H54 (cell line): ENCODE measurements around the gene VRK2.

Experiments
- DNase-seq: peaks from one replicate; pipeline ENCODE4 v3.0.0; 2011; ENCODE audit warnings: low spot score, mixed read lengths; ENCODE audit not compliant: insufficient read length
- FAIRE-seq: peaks from 3 replicates; lab custom pipeline; 2011; peaks lifted over from hg19 to GRCh38; lab: Jason Lieb, UNC
- POLR2A ChIP-seq: IDR thresholded peaks from 2 replicates; pipeline ENCODE4 v1.6.1; 2011; ENCODE audit warnings: low read depth, mild to moderate bottlenecking, low read length

The VRK2 gene

DNA sequence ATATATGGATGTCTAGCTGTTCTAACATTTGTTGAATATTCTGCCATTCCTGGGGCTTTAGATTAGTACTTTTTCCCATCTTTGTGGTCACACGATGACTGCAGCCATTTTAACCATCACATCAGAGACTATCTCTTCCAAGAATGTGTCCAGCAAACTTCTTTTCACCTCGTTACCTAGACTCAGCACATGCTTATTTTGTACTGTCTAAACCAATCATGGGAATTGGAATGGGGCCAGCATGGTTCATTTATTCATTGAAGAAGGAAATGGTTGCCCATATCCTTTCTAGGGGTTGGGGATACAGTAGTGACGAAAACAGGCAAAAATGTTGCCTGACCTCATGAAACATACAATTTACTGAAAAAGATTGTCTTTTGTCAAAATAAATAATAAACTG is 2.5 kb upstream of the VRK2 start:
- FAIRE-seq: no peak
- no peak for DNase-seq
- no peak for TF ChIP-seq POLR2A

GRCh38 chr2:58045580-58046334 is 849 bp upstream of the VRK2 start:
- FAIRE-seq (no peak), DNase-seq (no peak)
- no peak for TF ChIP-seq POLR2A

- TF ChIP-seq POLR2A: no peak
- no peak for DNase-seq
- FAIRE-seq: no peak
Observed at GRCh38 chr2:58046335-58046584, 346 bp upstream of the VRK2 start.

DNA sequence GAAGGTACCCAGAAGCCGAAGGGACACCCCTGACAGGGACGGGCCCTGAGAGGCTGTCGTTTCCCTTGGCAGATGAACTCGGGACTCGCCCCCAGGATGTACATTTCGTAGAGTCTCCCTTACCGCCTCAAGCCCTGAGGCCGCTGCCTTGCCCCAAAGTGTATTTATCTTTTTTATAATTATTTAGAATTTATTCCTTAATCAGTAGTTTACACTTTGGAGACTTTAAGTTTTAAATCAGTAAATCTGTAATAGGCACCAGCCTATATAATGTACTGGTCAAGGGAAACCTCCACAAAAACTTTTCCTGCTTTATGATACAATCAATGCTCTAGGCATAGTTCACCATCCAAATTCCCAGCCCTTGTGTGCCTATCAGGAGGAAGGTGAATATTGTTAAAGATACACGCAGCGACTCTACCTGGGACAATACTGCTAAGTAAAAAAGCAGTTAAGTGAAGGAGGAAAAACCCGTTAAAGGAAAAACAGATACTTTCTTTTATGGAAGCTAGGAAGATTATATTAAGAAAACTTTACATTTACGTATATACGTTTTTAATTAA is 848 bp downstream of the VRK2 start:
- DNase-seq: no peak
- no peak for FAIRE-seq
- no peak for TF ChIP-seq POLR2A

- DNase-seq (no peak), FAIRE-seq (no peak)
- TF ChIP-seq POLR2A: no peak
Observed at GRCh38 chr2:58047961-58048360, 1.4 kb downstream of the VRK2 start.

GRCh38 chr2:58051445-58051844 is 4.8 kb downstream of the VRK2 start:
- FAIRE-seq (no peak), DNase-seq (no peak)
- TF ChIP-seq POLR2A: no peak

DNA sequence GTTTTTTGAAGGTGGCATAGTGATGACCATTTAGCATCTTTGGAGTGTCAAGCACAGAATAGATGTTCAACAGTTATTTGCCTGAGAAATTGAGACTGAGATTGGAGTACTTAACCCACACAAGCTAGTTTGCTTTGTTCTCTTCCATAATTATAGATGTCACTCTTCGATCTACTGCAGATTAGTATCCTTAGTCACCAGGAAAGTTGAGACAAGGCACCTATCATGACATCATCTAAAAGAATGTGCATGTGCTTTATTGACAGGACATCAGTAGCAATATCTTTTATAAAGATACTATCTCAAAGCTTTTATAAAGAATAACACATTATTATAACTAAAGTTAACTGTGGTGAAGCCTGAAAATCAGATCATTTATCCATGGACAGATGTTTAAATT is 6.4 kb downstream of the VRK2 start:
- DNase-seq (no peak), FAIRE-seq (no peak)
- TF ChIP-seq POLR2A: no peak

DNA sequence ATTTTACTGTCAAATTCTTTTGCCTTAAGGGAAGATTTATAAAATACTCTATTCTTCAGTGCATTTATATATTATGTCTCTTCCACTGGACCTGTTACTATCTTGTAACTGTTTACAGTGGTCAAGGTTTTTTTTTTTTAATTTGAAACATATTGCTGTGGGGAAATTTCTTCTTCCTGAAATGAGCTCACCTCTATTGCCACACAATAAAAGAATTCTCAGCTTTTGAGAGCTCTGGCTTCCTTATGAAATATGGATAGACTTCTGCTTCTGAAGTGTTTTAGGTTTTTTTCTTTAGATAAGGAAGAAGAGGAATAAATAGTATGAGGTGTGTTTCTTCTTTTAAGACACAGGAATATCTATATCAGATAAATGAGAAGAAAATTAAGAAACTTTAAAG is 7.7 kb downstream of the VRK2 start:
- no peak for DNase-seq
- no peak for FAIRE-seq
- no peak for TF ChIP-seq POLR2A

DNA sequence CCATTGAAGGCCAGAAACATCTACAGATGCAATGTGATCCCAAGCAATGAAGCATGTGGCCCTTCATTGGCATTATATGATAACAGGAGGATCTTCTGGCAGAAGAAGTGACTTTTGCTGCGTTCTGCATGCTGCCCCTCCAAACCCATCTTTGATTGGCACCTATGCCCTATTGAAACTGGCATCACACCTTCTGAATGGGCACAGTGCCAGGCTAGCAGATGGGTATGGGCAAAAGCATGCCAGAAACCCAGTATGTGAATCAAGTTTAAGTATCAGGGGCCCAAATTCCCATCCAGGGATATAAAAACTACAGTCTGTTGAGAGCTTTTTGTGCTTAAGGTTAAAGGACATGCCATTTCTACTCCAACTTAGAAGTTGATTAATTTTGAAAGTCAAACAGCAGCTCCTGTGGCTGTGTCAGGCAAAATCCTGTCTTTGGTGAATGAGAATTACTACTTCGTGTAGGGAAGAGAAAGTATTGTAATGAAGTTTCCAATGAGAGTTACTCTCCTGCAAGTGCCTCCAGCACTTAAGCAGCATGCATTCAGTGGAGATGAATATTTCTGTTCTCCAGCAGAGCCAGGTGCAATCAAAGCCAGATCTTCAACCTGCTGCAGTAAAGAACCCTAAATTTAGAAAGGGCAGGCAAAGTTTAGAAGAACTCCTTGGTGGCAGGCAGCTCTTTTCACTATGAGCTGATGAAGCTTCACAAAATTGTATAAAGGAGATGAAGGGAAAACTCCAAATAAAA is 8.6 kb downstream of the VRK2 start:
- TF ChIP-seq POLR2A: no peak
- DNase-seq: no peak
- FAIRE-seq: no peak

DNA sequence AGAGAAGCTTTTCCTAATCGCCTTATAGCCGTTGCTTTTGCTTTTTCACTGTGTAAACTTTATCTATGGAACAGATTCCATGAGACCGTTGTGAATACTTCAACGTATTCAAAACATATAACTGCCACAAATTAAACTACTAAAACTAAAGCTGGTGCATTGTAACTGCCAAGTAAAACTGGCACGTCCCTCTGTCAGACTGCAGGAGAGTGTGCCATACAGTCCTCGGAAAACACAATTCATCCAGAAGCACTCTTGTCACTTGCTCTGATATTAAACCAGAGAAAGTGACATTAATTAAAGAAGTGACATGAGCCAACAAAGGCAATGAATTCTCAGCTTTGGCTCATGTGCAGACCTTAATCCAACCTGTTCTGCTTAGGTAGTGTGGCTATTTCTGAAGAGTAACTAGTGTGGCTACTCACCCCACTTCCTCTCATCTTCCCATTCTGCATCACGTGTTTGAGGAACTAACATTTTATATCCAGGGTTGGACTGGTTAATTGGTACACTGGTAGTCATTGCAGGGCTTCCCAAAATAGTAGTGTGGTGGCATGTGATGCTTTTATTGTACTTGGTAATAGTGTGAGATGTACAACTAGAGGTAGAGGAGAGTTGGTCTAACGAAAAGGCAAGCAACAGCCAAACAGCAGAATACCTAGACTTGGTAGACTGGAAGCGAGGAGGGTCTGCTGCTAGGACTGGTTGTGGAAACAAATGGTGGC is 9.7 kb downstream of the VRK2 start:
- DNase-seq: no peak

DNA sequence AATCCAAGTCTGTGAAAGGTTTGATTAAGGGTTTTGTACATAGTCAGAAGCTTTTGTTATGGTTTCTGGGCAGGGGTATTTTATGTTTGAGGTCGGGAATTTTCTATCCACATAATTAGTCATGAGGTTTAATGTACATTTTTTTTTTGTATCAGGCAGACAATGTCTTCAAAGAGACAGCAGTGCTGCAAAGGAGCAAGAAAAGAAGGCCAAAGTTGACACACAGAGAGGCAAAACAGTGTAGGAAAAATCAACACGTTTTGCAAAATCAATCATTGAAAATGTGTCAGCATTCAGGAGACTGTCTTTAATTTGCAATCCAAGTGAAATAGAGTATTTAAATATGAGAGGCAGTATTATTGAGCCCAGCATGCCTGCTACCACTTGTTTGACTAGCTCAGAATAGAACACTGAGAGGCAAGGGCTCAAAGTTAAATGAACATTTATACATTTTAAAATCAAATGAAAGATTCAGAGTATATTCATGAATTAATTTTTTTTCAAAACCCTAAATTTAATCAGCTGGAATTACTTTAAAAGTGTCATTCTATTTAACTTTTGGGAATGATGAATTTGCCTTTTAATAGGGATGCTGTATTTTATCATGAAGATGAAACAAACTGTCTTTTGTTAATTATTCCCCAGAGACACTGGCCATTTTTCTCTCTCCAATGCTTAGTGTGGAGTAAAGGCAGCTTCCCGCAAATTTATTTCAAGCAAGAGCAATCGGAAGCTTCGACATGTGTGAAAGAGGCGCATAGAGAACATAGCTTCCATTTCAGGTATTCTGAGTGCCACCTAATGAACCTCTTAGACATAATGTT is 11.3 kb downstream of the VRK2 start:
- no peak for TF ChIP-seq POLR2A
- no peak for DNase-seq
- FAIRE-seq: no peak

More for the DNA sequence above, 9.7 kb downstream of the VRK2 start:
- no peak for TF ChIP-seq POLR2A
- FAIRE-seq: no peak

DNA sequence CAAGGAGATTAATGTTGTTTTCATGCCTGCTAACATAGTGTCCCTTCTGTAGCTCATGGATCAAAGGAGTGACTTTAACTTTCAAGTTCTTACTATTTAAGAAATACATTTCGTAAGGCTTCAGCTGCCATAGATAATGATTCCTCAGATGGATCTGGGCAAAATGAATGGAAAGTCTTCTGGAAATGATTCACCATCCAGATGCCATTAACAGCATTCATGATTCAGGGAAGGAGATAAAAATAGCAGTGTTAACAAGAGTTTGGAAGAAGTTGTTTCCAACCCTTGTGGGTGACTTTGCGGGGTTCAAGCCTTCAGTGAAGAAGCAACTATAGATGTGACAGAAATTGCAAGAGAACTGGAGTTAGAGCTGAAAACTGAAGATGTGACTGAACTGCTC is 17.0 kb downstream of the VRK2 start:
- FAIRE-seq: no peak
- no peak for DNase-seq
- TF ChIP-seq POLR2A: no peak

- DNase-seq (no peak), FAIRE-seq (no peak)
- no peak for TF ChIP-seq POLR2A
Observed at GRCh38 chr2:58064086-58064485, 17.5 kb downstream of the VRK2 start.
